Parathyroid adenoma (tissue), 2 donors: Measurements from ENCODE around the gene NELFA.

Source experiments
- H2AFZ ChIP-seq: fragments of 300-600 bp; sonication (generic); one replicate; pipeline ENCODE4 v1.7.0; 2017; ENCODE audit warnings: antibody characterized with exemption, mild to moderate bottlenecking
- H3K27ac ChIP-seq: fragments of 300-600 bp; sonication (generic); one replicate; pipeline ENCODE4 v1.7.0; 2017
- H3K27me3 ChIP-seq: fragments of 300-600 bp; sonication (generic); one replicate; pipeline ENCODE4 v1.7.0; 2017; ENCODE audit warnings: low read length; ENCODE audit not compliant: control insufficient read depth, insufficient read depth
- H3K36me3 ChIP-seq: fragments of 300-600 bp; sonication (generic); one replicate; pipeline ENCODE4 v1.7.0; 2017; ENCODE audit warnings: low read length; ENCODE audit not compliant: control insufficient read depth, insufficient read depth
- H3K4me1 ChIP-seq: fragments of 300-600 bp; sonication (generic); one replicate; pipeline ENCODE4 v1.7.0; 2017; ENCODE audit warnings: control low read depth
- H3K4me2 ChIP-seq: fragments of 300-600 bp; sonication (generic); one replicate; pipeline ENCODE4 v1.7.0; 2017; ENCODE audit warnings: low read length
- H3K4me3 ChIP-seq: fragments of 300-600 bp; sonication (generic); one replicate; pipeline ENCODE4 v1.7.0; 2017; ENCODE audit warnings: low read depth, low read length
- H3K79me2 ChIP-seq: fragments of 300-600 bp; sonication (generic); one replicate; pipeline ENCODE4 v1.7.0; 2017; ENCODE audit warnings: control low read depth
- H3K9ac ChIP-seq: fragments of 300-600 bp; sonication (generic); one replicate; pipeline ENCODE4 v1.7.0; 2017; ENCODE audit warnings: mild to moderate bottlenecking
- H3K9me3 ChIP-seq: fragments of 300-600 bp; sonication (generic); one replicate; pipeline ENCODE4 v1.7.0; 2017; ENCODE audit warnings: low read length; ENCODE audit not compliant: control insufficient read depth
- TF ChIP-seq, protein P1 (sequence below): fragments of 300-600 bp; sonication (generic); IDR thresholded peaks from one replicate; pipeline ENCODE4 v1.7.0; 2017; ENCODE audit warnings: antibody characterized with exemption, mild to moderate bottlenecking
- donor health status: primary hyperparathyroidism.

NELFA gene

DNA sequence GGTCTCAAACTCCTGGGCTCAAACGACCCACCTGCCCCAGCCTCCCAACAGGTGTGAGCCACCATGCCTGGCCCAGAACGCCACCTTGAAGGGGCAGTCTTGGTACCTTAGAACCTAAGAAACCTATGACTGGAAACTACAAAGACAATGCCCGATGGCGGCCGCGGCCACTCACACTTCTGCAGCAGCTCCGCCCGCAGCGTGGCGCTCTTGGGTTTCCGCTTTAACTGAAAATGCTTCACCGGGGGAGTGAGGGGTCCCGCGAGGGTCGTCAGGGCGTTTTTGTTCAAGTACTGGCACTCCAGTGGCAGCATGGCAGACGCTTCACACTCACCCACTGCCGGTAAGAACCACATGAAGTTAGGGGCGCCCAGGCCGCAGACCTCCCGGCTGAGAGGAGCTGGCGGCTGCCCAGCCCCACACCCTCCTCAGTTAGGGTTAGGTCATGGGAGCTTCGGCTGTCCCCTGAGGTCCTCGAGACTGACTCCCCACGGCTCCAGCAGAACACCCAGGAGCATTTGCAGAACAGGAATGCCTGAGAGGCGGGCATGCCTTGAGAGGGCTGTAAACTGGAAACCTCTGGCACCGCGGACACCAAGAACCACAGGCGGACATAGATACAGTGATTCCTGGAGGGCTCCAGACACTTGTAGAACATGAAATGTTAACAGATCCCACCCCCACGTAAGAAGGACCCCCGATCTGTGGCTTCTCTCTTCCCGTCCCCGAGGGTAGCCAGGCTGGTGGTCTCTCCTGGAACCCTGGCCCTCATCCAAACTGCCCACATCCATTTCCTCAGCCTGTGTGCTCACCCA is 19.0 kb downstream of the NELFA start:
- Histone ChIP-seq H3K27ac (no peak overlapping the region), H3K79me2 (peaks cover 23% of the 10 kb centered on the region), H3K27me3 (no peaks in the 10 kb centered on the region), H3K4me1 (no peaks in the 10 kb centered on the region), H2AFZ (no peak overlapping the region), H3K9ac (no peak overlapping the region), H3K4me3 (no peak overlapping the region), H3K36me3 (no peaks in the 10 kb centered on the region), H3K4me2 (no peak overlapping the region), H3K9me3 (no peaks in the 10 kb centered on the region)
- TF ChIP-seq, protein P1, sequence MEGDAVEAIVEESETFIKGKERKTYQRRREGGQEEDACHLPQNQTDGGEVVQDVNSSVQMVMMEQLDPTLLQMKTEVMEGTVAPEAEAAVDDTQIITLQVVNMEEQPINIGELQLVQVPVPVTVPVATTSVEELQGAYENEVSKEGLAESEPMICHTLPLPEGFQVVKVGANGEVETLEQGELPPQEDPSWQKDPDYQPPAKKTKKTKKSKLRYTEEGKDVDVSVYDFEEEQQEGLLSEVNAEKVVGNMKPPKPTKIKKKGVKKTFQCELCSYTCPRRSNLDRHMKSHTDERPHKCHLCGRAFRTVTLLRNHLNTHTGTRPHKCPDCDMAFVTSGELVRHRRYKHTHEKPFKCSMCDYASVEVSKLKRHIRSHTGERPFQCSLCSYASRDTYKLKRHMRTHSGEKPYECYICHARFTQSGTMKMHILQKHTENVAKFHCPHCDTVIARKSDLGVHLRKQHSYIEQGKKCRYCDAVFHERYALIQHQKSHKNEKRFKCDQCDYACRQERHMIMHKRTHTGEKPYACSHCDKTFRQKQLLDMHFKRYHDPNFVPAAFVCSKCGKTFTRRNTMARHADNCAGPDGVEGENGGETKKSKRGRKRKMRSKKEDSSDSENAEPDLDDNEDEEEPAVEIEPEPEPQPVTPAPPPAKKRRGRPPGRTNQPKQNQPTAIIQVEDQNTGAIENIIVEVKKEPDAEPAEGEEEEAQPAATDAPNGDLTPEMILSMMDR: no peak

DNA sequence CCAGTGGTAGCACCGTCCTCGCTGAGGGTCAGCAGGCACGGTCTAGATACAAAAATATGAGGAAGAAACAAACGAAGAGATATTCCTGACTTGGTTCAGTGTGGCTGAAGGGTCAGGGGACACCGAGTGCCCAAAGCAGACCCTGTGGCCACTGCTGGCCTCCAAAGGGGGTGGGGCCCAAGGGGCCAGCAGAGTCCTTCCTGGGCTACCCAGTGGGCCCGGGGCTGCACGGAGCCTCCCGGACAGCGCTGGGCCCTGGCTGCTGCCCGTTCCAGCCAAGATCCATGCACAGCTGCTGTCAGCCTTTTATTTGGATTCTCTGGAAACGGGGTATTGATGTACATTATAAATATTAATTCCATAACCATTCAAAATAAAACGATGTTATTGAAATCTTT is 20.4 kb downstream of the NELFA start:
- peaks cover 17% of the 10 kb centered on the region for H3K79me2 ChIP-seq
- no peaks in the 10 kb centered on the region for H3K4me1 ChIP-seq
- TF ChIP-seq, protein P1: no peak
- no peak overlapping the region for H2AFZ ChIP-seq
- no peak overlapping the region for H3K4me3 ChIP-seq
- H3K4me2 ChIP-seq: no peak overlapping the region
- no peaks in the 10 kb centered on the region for H3K9me3 ChIP-seq
- no peak overlapping the region for H3K9ac ChIP-seq
- H3K27ac ChIP-seq: no peak overlapping the region
- no peaks in the 10 kb centered on the region for H3K36me3 ChIP-seq
- no peaks in the 10 kb centered on the region for H3K27me3 ChIP-seq

DNA sequence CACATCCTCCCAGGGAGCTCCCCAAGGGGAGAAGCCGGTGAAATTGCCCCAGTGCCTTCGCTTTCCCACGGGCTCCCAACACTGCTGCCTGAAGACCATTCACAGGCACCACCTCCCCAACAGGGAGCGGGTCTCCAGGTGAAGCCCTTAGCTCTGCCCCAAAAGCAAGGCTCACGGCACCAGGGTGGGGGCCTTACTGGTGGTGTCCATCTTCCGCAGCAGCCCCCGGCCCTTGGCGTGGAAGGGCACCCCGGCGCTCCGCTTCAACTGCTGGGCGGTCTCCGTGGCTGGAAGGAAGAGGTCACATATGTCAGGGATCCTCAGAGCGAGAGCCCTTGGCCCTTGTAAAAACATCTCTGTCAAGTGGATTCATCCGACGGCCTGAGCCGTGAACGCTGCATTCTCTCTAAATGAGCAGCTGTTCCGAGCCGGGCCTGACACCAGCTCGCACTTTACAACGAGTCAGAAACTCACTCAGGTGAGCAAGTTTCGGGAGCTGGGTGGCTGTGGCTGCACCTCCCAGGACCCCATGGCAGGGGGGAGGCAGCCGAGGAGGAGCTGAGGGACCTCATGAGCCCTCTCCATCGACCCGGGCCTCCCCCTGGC is 20.9 kb downstream of the NELFA start:
- Histone ChIP-seq H3K4me2 (no peak overlapping the region), H3K4me3 (no peak overlapping the region), H3K27ac (no peak overlapping the region), H3K9ac (no peak overlapping the region), H3K36me3 (no peaks in the 10 kb centered on the region), H3K79me2 (peaks cover 13% of the 10 kb centered on the region), H2AFZ (no peak overlapping the region), H3K27me3 (no peaks in the 10 kb centered on the region), H3K9me3 (no peaks in the 10 kb centered on the region), H3K4me1 (no peaks in the 10 kb centered on the region)
- TF ChIP-seq, protein P1: no peak

DNA sequence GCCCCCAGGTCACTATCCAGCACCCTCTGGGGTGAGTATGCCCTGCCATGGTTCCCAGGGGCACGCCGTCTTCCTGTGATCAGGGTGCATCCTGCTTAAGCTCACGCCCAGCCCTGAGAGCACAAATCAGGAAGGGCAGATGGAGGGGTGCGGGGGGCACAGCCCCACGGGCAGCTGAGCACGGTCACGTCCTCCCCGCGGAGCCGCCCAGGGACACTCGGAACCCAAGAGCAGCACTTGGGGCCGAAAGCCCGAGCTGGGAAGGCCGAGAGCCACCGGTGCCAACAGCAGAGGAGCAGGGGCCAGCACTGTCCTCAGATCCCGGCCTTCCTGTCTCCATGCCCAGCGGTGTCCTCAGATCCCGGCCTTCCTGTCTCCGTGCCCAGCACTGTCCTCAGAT is 21.5 kb downstream of the NELFA start:
- H3K4me1 ChIP-seq: no peaks in the 10 kb centered on the region
- no peaks in the 10 kb centered on the region for H3K27me3 ChIP-seq
- no peaks in the 10 kb centered on the region for H3K36me3 ChIP-seq
- TF ChIP-seq, protein P1: no peak
- H3K4me2 ChIP-seq: no peak overlapping the region
- no peak overlapping the region for H3K4me3 ChIP-seq
- H3K9ac ChIP-seq: no peak overlapping the region
- no peak overlapping the region for H3K27ac ChIP-seq
- no peaks in the 10 kb centered on the region for H3K9me3 ChIP-seq
- peaks cover 9% of the 10 kb centered on the region for H3K79me2 ChIP-seq
- H2AFZ ChIP-seq: no peak overlapping the region
